ENCODE data around the gene GPC5.

Gene GPC5

GRCh38 chr13:92320323-92320722 is 921.9 kb downstream of the GPC5 start:
- no peak for DNase-seq

GRCh38 chr13:92321174-92321573 is 922.8 kb downstream of the GPC5 start:
- no peak for DNase-seq

GRCh38 chr13:92345627-92346026 is 947.2 kb downstream of the GPC5 start:
- no peak for DNase-seq

- DNase-seq = no peak
Observed at GRCh38 chr13:92346046-92346445, 947.6 kb downstream of the GPC5 start.

- DNase-seq = no peak
Observed at GRCh38 chr13:92354583-92354982, 956.2 kb downstream of the GPC5 start.

- DNase-seq = no peak
Observed at GRCh38 chr13:92355213-92355612, 956.8 kb downstream of the GPC5 start.

- no peak for DNase-seq
Observed at GRCh38 chr13:92362717-92363116, 964.3 kb downstream of the GPC5 start.

- no peak for DNase-seq
Observed at GRCh38 chr13:92365904-92366303, 967.5 kb downstream of the GPC5 start.

- no peak for DNase-seq
Observed at GRCh38 chr13:92377396-92377795, 979.0 kb downstream of the GPC5 start.

- no peak for DNase-seq
Observed at GRCh38 chr13:92379371-92379770, 981.0 kb downstream of the GPC5 start.

- no peak for DNase-seq
Observed at GRCh38 chr13:92384410-92384809, 986.0 kb downstream of the GPC5 start.

GRCh38 chr13:92387245-92387644 is 988.8 kb downstream of the GPC5 start:
- DNase-seq = no peak

GRCh38 chr13:92390217-92390616 is 991.8 kb downstream of the GPC5 start:
- DNase-seq = no peak

GRCh38 chr13:92403606-92404005 is 1005.2 kb downstream of the GPC5 start:
- DNase-seq = no peak

GRCh38 chr13:92407858-92408257 is 1009.4 kb downstream of the GPC5 start:
- DNase-seq = no peak

GRCh38 chr13:92412481-92412880 is 1014.1 kb downstream of the GPC5 start:
- DNase-seq = no peak

GRCh38 chr13:92412996-92413395 is 1014.6 kb downstream of the GPC5 start:
- DNase-seq = no peak

GRCh38 chr13:92413452-92413851 is 1015.0 kb downstream of the GPC5 start:
- DNase-seq = no peak

- no peak for DNase-seq
Observed at GRCh38 chr13:92414851-92415250, 1016.4 kb downstream of the GPC5 start.

- DNase-seq = no peak
Observed at GRCh38 chr13:92415781-92416180, 1017.4 kb downstream of the GPC5 start.

GRCh38 chr13:92418818-92419412 is 1020.5 kb downstream of the GPC5 start:
- no peak for DNase-seq

- no peak for DNase-seq
Observed at GRCh38 chr13:92429231-92429630, 1030.8 kb downstream of the GPC5 start.

GRCh38 chr13:92433386-92433785 is 1035.0 kb downstream of the GPC5 start:
- no peak for DNase-seq

- no peak for DNase-seq
Observed at GRCh38 chr13:92433963-92434362, 1035.5 kb downstream of the GPC5 start.

Measured in anterior cingulate cortex (tissue), 58 donors.